GM19193 (cell line): ENCODE measurements around the gene PCDHGA6.

Experiments
- POLR2A ChIP-seq: IDR thresholded peaks from 4 replicates; pipeline ENCODE4 v1.6.1; 2011; ENCODE audit not compliant: insufficient read depth, insufficient read length; ENCODE audit errors: extremely low read depth

Gene PCDHGA6

DNA sequence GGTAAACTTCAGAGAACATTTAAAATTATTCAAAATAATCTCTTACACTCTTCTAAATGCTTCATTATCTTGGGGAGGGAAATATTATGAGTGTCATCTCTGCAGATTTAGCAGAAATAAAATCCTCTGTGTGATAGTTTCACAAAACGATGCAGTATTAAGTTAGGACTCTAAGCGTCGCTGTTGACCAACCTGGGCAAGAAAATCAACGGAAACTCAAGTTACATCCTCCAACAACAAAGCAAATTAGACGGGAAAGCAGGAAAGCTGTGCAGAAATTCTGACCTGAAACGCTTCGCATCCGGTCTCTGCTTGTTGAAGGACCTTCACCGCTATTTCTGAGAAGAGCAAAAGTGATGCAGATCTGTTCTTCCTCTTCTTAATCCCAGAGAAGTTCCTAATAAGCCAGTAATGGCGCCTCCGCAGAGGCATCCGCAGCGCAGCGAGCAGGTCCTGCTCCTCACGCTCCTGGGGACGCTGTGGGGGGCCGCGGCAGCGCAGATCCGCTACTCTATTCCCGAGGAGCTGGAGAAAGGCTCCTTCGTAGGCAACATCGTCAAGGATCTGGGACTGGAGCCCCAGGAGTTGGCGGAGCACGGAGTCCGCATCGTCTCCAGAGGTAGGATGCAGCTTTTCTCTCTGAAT is at the start of gene PCDHGA6:
TSS of gene PCDHGA6 (plus strand) at position 219 of the 645 bp plus-strand sequence. CDS start at position 412, 193 bp downstream.
- TF ChIP-seq POLR2A: no peak

DNA sequence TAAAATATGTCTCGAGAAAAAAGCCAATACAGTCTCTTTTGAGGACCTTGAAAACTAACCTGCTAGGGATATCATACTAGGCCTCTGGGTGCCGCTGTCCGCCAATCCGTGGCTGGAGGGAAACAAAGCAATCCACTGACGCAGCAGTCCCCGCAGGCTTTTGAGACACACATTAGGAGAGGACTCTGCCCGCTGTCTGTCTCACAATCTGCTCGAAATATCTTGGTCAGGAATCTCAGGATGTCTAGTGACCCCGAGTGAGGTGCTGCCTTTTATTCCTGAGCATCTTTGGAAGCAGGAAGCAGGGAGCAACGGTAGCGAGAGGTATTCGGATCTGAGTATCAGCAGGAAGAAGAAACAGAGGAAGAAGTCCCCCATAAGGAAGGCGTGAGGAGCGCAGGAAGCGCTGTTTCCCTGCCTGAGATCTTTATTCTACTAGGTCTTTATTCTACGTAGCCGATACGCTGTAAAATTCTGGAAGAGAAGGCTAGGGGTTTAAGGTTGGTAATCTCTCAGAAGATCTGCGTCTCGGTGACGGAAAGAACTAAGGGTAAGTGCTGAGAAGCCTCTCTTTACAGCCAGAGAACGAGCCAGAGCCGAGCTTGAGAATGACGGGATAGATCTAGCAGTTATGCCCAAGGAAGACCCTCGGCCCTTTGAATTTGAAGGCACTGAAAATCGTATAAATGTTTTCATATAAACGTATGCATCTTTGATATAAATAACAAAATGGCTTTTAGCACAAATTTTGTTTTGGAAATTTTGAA is 47.4 kb upstream of the PCDHGA6 start:
- no peak for TF ChIP-seq POLR2A

DNA sequence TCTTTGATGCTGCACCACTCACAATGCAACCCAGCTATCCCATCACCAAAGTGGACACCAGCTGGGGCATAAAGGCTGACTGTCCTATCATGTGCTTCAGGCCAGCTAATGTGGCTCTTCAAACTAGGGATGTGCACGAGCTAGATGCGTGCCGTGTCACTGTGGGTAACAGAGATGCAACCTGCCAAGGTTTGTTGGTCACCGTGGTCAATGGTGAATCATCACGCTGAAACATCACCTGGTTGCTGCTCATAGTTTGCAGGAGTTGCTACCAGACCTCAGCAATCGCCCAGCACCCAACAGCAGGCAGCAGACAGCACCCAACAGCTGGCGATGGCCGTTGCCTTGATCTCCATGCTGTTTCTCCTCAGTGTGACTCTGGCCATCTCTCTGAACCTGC is 45.5 kb upstream of the PCDHGA6 start:
- no peak for TF ChIP-seq POLR2A

DNA sequence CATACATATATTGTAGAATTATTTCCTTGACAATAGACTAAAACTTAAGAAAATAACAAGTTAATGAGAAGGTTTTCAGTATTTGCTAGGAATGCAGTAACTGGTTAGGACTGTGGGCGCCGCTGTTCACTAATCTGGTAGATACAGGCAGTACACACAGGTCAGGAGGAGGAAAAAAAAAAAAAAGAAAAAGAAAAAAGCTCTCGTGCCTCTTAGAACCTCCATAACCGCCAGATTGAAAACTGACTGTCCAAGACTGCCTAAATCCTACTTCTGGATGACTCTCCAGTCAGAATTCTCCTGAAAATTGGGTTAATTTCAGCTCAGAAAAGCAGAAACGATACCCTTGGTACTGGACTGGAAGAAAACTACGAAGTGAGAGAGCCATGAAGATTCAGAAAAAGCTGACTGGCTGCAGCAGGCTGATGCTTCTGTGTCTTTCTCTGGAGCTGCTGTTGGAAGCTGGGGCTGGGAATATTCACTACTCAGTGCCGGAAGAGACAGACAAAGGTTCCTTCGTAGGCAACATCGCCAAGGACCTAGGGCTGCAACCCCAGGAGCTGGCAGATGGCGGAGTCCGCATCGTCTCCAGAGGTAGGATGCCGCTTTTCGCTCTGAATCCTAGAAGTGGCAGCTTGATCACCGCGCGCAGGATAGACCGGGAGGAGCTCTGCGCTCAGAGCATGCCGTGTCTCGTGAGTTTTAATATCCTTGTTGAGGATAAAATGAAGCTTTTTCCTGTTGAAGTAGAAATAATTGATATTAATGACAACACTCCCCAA is 43.2 kb upstream of the PCDHGA6 start, which contains the start of gene PCDHGA1:
TSS of gene PCDHGA1 (plus strand) at position 216 of the 782 bp plus-strand sequence.
- TF ChIP-seq POLR2A: no peak

DNA sequence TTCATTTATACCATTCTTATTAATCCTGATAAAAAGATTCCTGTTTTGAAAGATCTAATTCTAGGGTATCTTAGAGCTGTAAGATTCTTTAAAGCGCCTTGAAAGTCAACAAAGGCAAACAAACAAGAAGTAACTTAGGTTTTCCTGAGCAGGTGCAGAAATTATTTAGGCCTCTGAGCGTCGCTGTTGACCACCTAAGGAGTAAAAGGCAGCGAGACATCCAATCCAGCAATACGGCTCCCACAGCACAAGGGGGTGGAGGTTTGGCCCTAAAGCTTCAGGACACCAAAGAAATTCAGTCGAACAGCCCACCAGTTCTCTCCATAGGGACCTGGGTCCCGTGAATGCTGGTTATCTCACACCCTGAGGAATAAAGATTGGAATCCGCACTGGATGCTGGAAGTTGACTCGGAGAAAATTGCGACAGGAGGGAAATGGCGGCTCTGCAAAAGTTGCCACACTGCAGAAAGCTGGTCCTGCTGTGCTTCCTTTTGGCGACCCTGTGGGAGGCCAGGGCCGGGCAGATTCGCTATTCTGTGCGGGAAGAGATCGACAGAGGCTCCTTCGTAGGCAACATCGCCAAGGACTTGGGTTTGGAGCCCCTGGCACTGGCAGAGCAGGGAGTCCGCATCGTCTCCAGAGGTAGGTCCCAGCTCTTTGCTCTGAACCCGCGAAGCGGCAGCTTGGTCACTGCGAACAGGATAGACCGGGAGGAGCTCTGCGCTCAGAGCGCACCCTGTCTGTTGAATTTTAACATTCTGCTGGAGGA is 35.0 kb upstream of the PCDHGA6 start, which contains the start of gene PCDHGA2:
TSS of gene PCDHGA2 (plus strand) at position 223 of the 769 bp plus-strand sequence.
- TF ChIP-seq POLR2A: no peak

DNA sequence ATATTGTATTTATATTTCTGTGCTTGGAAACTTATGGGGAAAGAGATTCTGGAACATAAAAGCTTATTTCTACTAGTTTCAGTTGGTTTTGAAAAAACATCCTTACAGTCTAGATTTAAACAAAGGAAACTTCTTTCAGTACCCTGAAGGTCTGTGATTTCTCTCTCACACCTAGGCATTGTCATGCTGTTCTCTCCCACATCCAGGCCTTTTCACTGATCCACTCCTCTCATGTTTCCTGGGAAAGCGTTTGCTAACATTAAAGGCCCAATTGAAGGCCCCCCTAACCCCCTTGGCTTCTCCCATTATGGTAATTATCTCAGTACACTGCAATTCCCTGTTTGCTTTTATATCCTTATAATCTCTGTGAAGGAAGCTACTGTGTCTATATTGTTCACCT is 30.9 kb upstream of the PCDHGA6 start:
- TF ChIP-seq POLR2A: no peak

DNA sequence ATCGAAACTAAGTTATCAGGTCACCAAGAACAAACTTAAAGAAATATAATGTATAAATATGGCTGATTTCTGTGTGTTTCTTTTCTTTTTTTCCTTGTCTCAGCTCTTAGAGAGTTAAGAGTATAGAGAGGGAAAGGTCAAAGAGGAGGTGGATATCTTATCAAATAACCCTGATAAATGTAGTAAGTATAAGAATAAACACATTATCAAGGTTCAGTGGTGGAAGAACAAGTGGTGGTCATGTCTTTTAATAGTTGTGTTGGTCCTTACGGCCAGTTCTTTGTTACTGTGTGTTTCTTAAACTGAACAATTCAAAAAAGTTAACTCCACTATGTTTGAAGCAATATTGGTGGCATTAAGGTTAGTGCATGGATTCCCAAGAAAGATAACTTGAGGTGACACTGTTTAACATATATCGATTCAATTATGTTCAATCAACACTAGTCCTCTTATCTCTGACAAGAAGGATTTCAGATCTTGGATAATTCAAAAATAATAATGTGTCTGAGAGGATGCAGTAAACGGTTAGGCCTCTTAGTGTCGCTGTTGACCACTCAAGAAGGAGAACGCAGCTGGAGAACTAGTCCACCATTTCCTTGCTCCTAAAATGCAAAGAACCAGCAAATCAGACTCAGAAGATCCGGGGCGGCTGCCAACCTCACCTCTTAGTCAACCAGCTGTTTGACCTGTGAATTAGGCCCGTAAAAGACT is 30.3 kb upstream of the PCDHGA6 start, which contains the start of gene PCDHGA3:
TSS of gene PCDHGA3 (plus strand) at position 588 of the 711 bp plus-strand sequence. CDS start 205 bp downstream, outside the sequence.
- no peak for TF ChIP-seq POLR2A

DNA sequence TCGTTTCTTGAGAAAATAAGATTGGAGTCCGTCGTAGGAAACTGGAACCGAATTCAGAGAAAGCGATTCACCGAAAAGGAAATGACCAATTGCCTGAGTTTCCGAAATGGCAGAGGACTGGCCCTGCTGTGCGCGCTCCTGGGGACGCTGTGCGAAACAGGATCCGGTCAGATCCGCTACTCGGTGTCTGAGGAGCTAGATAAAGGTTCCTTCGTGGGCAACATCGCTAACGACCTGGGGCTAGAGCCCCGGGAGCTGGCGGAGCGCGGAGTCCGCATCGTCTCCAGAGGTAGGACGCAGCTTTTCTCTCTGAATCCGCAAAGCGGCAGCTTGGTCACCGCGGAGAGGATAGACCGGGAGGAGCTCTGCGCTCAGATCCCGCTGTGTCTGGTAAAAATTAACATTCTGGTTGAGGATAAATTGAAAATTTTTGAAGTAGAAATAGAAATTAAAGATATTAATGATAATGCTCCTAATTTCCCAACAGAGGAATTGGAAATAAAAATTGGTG is 29.7 kb upstream of the PCDHGA6 start:
- TF ChIP-seq POLR2A: no peak

DNA sequence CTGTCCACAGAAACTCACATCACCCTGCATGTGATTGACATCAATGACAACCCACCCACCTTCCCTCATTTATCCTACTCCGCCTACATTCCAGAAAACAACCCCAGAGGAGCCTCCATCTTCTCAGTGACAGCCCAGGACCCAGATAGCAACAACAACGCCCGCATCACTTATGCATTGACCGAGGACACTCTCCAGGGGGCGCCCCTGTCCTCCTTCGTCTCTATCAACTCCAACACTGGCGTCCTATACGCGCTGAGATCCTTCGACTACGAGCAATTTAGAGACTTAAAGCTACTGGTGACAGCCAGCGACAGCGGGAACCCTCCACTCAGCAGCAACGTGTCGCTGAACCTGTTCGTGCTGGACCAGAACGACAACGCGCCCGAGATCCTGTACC is 28.4 kb upstream of the PCDHGA6 start:
- TF ChIP-seq POLR2A: no peak

DNA sequence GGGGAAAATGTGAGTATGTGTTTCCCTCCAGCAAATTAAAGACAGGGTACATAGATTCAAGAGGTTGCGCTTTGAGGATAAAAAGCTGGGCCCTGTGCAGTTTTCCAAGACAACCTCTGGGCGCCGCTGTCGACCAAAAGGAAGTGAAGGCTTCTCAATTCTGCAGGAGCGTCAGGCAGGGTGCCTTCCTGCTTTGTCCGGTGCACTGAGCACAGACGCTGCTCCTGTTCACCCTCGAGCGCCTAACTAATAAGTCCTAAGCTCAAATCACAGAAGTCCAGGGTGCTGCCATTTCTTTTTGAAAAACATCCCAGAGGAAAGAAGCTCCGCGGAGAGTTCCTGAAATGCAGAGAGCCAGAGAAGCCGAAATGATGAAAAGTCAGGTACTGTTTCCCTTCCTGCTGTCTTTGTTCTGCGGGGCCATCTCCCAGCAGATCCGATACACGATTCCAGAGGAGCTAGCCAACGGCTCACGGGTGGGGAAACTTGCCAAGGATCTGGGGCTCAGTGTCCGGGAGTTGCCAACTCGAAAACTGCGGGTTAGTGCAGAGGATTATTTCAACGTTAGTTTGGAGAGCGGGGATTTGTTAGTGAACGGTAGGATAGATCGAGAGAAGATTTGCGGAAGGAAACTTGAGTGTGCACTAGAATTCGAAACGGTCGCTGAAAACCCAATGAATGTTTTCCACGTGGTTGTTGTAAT is 23.6 kb upstream of the PCDHGA6 start, which contains the start of gene PCDHGB1:
TSS of gene PCDHGB1 (plus strand) at position 183 of the 703 bp plus-strand sequence. CDS start at position 345, 162 bp downstream.
- no peak for TF ChIP-seq POLR2A

DNA sequence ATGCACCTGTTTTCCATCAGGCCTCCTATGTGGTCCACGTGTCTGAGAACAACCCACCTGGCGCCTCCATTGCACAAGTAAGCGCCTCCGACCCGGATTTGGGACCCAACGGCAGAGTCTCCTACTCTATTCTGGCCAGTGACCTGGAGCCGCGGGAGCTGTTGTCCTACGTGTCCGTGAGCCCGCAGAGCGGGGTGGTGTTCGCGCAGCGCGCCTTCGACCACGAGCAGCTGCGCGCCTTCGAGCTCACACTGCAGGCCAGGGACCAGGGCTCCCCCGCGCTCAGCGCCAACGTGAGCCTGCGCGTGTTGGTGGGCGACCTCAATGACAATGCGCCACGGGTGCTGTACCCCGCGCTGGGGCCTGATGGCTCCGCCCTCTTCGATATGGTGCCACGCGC is 22.1 kb upstream of the PCDHGA6 start:
- no peak for TF ChIP-seq POLR2A

DNA sequence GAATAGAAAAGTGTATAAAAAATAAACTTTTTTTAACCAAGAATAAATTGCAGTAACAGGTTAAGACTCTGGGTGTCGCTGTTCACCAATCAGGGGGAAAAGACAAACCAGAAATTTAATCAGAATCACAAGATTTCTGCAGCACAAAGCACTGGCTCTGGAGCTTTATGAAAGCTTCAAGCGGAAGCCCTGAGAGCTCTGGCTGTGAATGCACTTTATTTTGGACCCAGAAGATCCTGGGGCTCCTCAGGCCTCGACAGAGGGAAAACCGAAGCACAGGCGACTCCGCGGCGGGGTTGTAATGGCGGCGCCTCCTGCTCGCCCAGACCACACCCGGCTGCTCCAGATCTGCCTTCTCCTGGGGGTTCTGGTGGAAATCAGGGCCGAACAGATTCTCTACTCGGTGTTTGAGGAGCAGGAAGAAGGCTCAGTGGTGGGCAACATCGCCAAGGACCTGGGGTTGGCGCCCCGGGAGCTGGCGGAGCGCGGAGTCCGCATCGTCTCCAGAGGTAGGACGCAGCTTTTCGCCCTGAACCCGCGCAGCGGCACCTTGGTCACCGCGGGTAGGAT is 18.7 kb upstream of the PCDHGA6 start, which contains the start of gene PCDHGA4:
TSS of gene PCDHGA4 (plus strand) at position 122 of the 570 bp plus-strand sequence. CDS start at position 209, 87 bp downstream.
- TF ChIP-seq POLR2A: no peak

DNA sequence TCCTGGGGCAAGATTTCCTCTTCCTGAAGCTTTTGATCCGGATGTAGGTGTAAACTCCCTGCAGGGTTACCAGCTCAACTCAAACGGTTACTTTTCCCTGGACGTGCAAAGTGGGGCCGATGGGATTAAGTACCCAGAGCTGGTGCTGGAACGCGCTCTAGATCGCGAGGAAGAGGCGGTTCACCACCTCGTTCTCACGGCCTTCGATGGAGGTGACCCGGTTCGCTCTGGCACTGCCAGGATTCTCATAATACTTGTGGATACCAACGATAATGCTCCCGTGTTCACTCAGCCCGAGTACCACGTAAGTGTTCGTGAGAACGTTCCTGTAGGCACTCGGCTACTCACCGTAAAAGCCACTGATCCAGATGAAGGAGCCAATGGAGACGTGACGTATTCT is 18.1 kb upstream of the PCDHGA6 start:
- no peak for TF ChIP-seq POLR2A

DNA sequence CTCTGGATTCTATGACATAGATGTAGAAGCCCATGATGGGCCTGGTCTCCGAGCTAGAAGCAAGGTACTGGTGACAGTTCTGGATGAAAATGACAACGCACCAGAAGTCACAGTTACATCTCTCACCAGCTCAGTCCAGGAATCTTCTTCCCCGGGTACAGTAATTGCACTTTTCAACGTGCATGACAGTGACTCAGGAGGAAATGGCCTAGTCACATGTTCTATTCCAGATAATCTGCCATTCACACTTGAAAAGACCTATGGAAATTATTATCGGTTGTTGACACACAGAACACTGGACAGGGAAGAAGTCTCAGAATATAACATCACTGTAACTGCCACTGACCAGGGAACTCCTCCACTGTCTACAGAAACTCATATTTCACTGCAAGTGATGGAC is 17.6 kb upstream of the PCDHGA6 start:
- TF ChIP-seq POLR2A: no peak
